HuH-7.5 (cell line): ENCODE data around the gene RXRA.
A peak's percentile ranks its signal among the peaks of the same experiment; 100 is the strongest.

ENCODE experiments used
- DNase-seq: peaks from one replicate; pipeline ENCODE4 v3.0.0; 2011; ENCODE audit warnings: low spot score

The RXRA gene

GRCh38 chr9:134325813-134326723 is at the start of gene RXRA:
Gene RXRA (plus strand): TSS chr9:134326455. CDS start chr9:134326632, 177 bp downstream.
- DNase-seq, result peak; percentile 98

- DNase-seq, result no peak
These were observed 48.0 kb upstream of the RXRA start for GRCh38 chr9:134278286-134278685.

GRCh38 chr9:134278974-134279640 is 47.1 kb upstream of the RXRA start:
- no peak for DNase-seq

GRCh38 chr9:134282138-134282650 is 44.1 kb upstream of the RXRA start:
- no peak for DNase-seq

GRCh38 chr9:134283111-134283515 is 43.1 kb upstream of the RXRA start:
- no peak for DNase-seq

GRCh38 chr9:134283692-134284265 is 42.5 kb upstream of the RXRA start:
- DNase-seq, result no peak

- DNase-seq, result no peak
These were observed 42.0 kb upstream of the RXRA start for GRCh38 chr9:134284273-134284672.

- no peak for DNase-seq
These were observed 41.5 kb upstream of the RXRA start for GRCh38 chr9:134284741-134285140.

GRCh38 chr9:134285215-134285845 is 40.9 kb upstream of the RXRA start:
- DNase-seq, result no peak

- DNase-seq, result no peak
These were observed 39.6 kb upstream of the RXRA start for GRCh38 chr9:134286471-134287245.

- DNase-seq, result no peak
These were observed 38.4 kb upstream of the RXRA start for GRCh38 chr9:134287591-134288491.

- no peak for DNase-seq
These were observed 37.5 kb upstream of the RXRA start for GRCh38 chr9:134288746-134289145.

- DNase-seq, result no peak
These were observed 36.9 kb upstream of the RXRA start for GRCh38 chr9:134289241-134289875.

- DNase-seq, result no peak
These were observed 35.4 kb upstream of the RXRA start for GRCh38 chr9:134290603-134291451.

GRCh38 chr9:134291452-134291881 is 34.8 kb upstream of the RXRA start:
- no peak for DNase-seq

GRCh38 chr9:134291961-134292871 is 34.0 kb upstream of the RXRA start:
- DNase-seq, result no peak

GRCh38 chr9:134293031-134293521 is 33.2 kb upstream of the RXRA start:
- DNase-seq, result no peak
